ENCODE results near the gene KRT5. TPM values are rescaled to one million over a fixed set of nuclear protein-coding genes. Genes with fewer than 3 reads are reported as not detected.

Gene KRT5
- not detected in 2 replicates for total RNA-seq
- 0.81 and 0.82 TPM in 2 replicates for polyA plus RNA-seq
- 0.16 and 0.25 TPM in 2 replicates for polyA plus RNA-seq (2012)
- 6.4 TPM in 1 of 2 replicates, not detected in the other for polyA minus RNA-seq (ENCODE audit: low replicate concordance)

- Histone ChIP-seq H3K9me3 (ENCODE audit: control insufficient read depth, insufficient read depth, low read depth, low read length) (no peaks in the 10 kb centered on the region), H3K27me3 (ENCODE audit: control insufficient read depth, insufficient read depth, low read length) (no peaks in the 10 kb centered on the region), H3K9ac (ENCODE audit: insufficient read depth, low read length) (no peak within 1 kb of the TSS), H3K36me3 (ENCODE audit: control insufficient read depth, insufficient read depth, low read length) (no peaks in the 10 kb centered on the region), H3K79me2 (ENCODE audit: control insufficient read depth, insufficient read depth, low read length) (no peaks in the 10 kb centered on the region), H2AFZ (ENCODE audit: low read length) (no peak within 1 kb of the TSS), H3K27ac (ENCODE audit: insufficient read depth, low read length) (no peak within 1 kb of the TSS), H3K4me3 (replicated peaks in 1 of 4; ENCODE audit: control extremely low read depth in 1 of 4, insufficient read depth in 1 of 4, low read depth in 3 of 4, low read length in 4 of 4) (no peak within 1 kb of the TSS), H3K4me1 (ENCODE audit: control insufficient read depth, extremely low read depth, insufficient read depth, low read length) (no peaks in the 10 kb centered on the region), H3K4me2 (ENCODE audit: extremely low read depth, insufficient read depth, low read length) (no peak within 1 kb of the TSS), H4K20me1 (ENCODE audit: control insufficient read depth, extremely low read depth, insufficient read depth, low read length) (no peaks in the 10 kb centered on the region)
- DNase-seq (ENCODE audit: low read depth in 2 of 2) = no peak
- TF ChIP-seq CTCF (conservative IDR thresholded peaks at IDR 0.05 in 1 of 2, IDR thresholded peaks at IDR 0.05 in 1 of 2; ENCODE audit: low read depth in 1 of 2, low read length in 2 of 2) = no peak
- no peak for TF ChIP-seq EZH2 (IDR thresholded peaks at IDR 0.05; ENCODE audit: low read length, missing control alignments)
Measured at GRCh38 chr12:52519826-52520662, at the start of gene KRT5. KRT5 (minus strand) TSS chr12:52520394; CDS start chr12:52520296, 98 bp downstream.

GRCh38 chr12:52568111-52568510 lies 47.9 kb upstream of the KRT5 start:
- Histone ChIP-seq H3K4me3 (replicated peaks in 1 of 4; ENCODE audit: control extremely low read depth in 1 of 4, insufficient read depth in 1 of 4, low read depth in 3 of 4, low read length in 4 of 4) (no peak overlapping the region), H3K4me2 (ENCODE audit: extremely low read depth, insufficient read depth, low read length) (no peak overlapping the region), H3K36me3 (ENCODE audit: control insufficient read depth, insufficient read depth, low read length) (no peaks in the 10 kb centered on the region), H3K79me2 (ENCODE audit: control insufficient read depth, insufficient read depth, low read length) (no peaks in the 10 kb centered on the region), H3K27me3 (ENCODE audit: control insufficient read depth, insufficient read depth, low read length) (no peaks in the 10 kb centered on the region), H3K9ac (ENCODE audit: insufficient read depth, low read length) (no peak overlapping the region), H2AFZ (ENCODE audit: low read length) (no peak overlapping the region), H3K9me3 (ENCODE audit: control insufficient read depth, insufficient read depth, low read depth, low read length) (no peaks in the 10 kb centered on the region), H3K4me1 (ENCODE audit: control insufficient read depth, extremely low read depth, insufficient read depth, low read length) (no peaks in the 10 kb centered on the region), H4K20me1 (ENCODE audit: control insufficient read depth, extremely low read depth, insufficient read depth, low read length) (no peaks in the 10 kb centered on the region), H3K27ac (ENCODE audit: insufficient read depth, low read length) (no peak overlapping the region)
- no peak for DNase-seq (ENCODE audit: low read depth in 2 of 2)
- TF ChIP-seq EZH2 (IDR thresholded peaks at IDR 0.05; ENCODE audit: low read length, missing control alignments) = no peak
- TF ChIP-seq CTCF (conservative IDR thresholded peaks at IDR 0.05 in 1 of 2, IDR thresholded peaks at IDR 0.05 in 1 of 2; ENCODE audit: low read depth in 1 of 2, low read length in 2 of 2) = no peak

- Histone ChIP-seq H3K27me3 (ENCODE audit: control insufficient read depth, insufficient read depth, low read length) (no peaks in the 10 kb centered on the region), H3K9ac (ENCODE audit: insufficient read depth, low read length) (no peak overlapping the region), H3K79me2 (ENCODE audit: control insufficient read depth, insufficient read depth, low read length) (no peaks in the 10 kb centered on the region), H3K4me2 (ENCODE audit: extremely low read depth, insufficient read depth, low read length) (no peak overlapping the region), H3K27ac (ENCODE audit: insufficient read depth, low read length) (no peak overlapping the region), H3K4me1 (ENCODE audit: control insufficient read depth, extremely low read depth, insufficient read depth, low read length) (no peaks in the 10 kb centered on the region), H3K9me3 (ENCODE audit: control insufficient read depth, insufficient read depth, low read depth, low read length) (no peaks in the 10 kb centered on the region), H3K4me3 (replicated peaks in 1 of 4; ENCODE audit: control extremely low read depth in 1 of 4, insufficient read depth in 1 of 4, low read depth in 3 of 4, low read length in 4 of 4) (no peak overlapping the region), H3K36me3 (ENCODE audit: control insufficient read depth, insufficient read depth, low read length) (no peaks in the 10 kb centered on the region), H2AFZ (ENCODE audit: low read length) (no peak overlapping the region), H4K20me1 (ENCODE audit: control insufficient read depth, extremely low read depth, insufficient read depth, low read length) (no peaks in the 10 kb centered on the region)
- TF ChIP-seq CTCF (conservative IDR thresholded peaks at IDR 0.05 in 1 of 2, IDR thresholded peaks at IDR 0.05 in 1 of 2; ENCODE audit: low read depth in 1 of 2, low read length in 2 of 2) = no peak
- no peak for TF ChIP-seq EZH2 (IDR thresholded peaks at IDR 0.05; ENCODE audit: low read length, missing control alignments)
- no peak for DNase-seq (ENCODE audit: low read depth in 2 of 2)
Measured at GRCh38 chr12:52566847-52567291, 46.7 kb upstream of the KRT5 start.
